Right forelimb (tissue), 1 donor: ENCODE data around the gene ABHD16A.

Experiments
- DNase-seq: peaks from one replicate; pipeline ENCODE4 v3.0.0-alpha.2; 2018

Gene ABHD16A

GRCh38 chr6:31702819-31703716 lies at the start of gene ABHD16A:
Gene ABHD16A, minus strand, starts transcription at chr6:31703324. Its CDS starts 43 bp downstream, at chr6:31703281.
- DNase-seq, result peak; percentile 99

GRCh38 chr6:31752739-31753319 lies 49.7 kb upstream of the ABHD16A start:
- DNase-seq, result no peak

- no peak for DNase-seq
Observed at GRCh38 chr6:31750411-31751022, 47.4 kb upstream of the ABHD16A start.

- no peak for DNase-seq
Observed at GRCh38 chr6:31749301-31750036, 46.3 kb upstream of the ABHD16A start.

- DNase-seq, result no peak
Observed at GRCh38 chr6:31744422-31744821, 41.3 kb upstream of the ABHD16A start.

GRCh38 chr6:31742894-31743293 lies 39.8 kb upstream of the ABHD16A start:
- DNase-seq, result no peak

GRCh38 chr6:31741815-31742214 lies 38.7 kb upstream of the ABHD16A start:
- no peak for DNase-seq

- no peak for DNase-seq
Observed at GRCh38 chr6:31740397-31741223, 37.5 kb upstream of the ABHD16A start.

GRCh38 chr6:31739639-31740396 lies 36.7 kb upstream of the ABHD16A start, which contains the start of gene MSH5:
Gene MSH5, plus strand, starts transcription at chr6:31740005. Its CDS starts 462 bp downstream, at chr6:31740467.
- DNase-seq, result peak; percentile 99

GRCh38 chr6:31737991-31738979 lies 35.2 kb upstream of the ABHD16A start:
- no peak for DNase-seq

GRCh38 chr6:31737315-31737990 lies 34.3 kb upstream of the ABHD16A start:
- DNase-seq, result no peak

- no peak for DNase-seq
Observed at GRCh38 chr6:31736768-31737314, 33.7 kb upstream of the ABHD16A start.

GRCh38 chr6:31736021-31736767 lies 33.1 kb upstream of the ABHD16A start, which contains the start of gene CLIC1:
Gene CLIC1, minus strand, starts transcription at chr6:31736530. Its CDS starts 230 bp downstream, at chr6:31736300.
- DNase-seq, result peak; percentile 88

GRCh38 chr6:31734821-31735406 lies 31.8 kb upstream of the ABHD16A start:
- DNase-seq, result no peak

GRCh38 chr6:31734247-31734820 lies 31.2 kb upstream of the ABHD16A start:
- no peak for DNase-seq

- DNase-seq, result no peak
Observed at GRCh38 chr6:31733734-31734133, 30.6 kb upstream of the ABHD16A start.

GRCh38 chr6:31732029-31732428 lies 28.9 kb upstream of the ABHD16A start:
- no peak for DNase-seq
